Cardiac fibroblast (primary cell): ENCODE measurements around the gene CDK15.
A peak's percentile ranks its signal among the peaks of the same experiment; 100 is the strongest.

Source experiments
- DNase-seq, 2 donors: peaks; one replicate each; pipeline versions ENCODE4 v3.0.0 to v3.0.0-alpha.2; 2010; ENCODE audit warnings: low read depth in 2 of 2
- H3K4me3 ChIP-seq, 2 donors: replicated peaks in 1 of 2; 1 replicate in 1 of 2; 2 replicates in 1 of 2; pipeline ENCODE4 v1.5.1; 2011; ENCODE audit warnings: low read depth in 2 of 2, low read length in 2 of 2, mild to moderate bottlenecking in 2 of 2, moderate library complexity in 1 of 2
- TF ChIP-seq, protein P1 (sequence below): IDR thresholded peaks from one replicate; pipeline ENCODE4 v1.5.1; 2011; ENCODE audit warnings: low read depth, mild to moderate bottlenecking, low read length, inconsistent platforms

The CDK15 gene

GRCh38 chr2:201768918-201769317 is 37.4 kb upstream of the CDK15 start:
- TF ChIP-seq, protein P1, sequence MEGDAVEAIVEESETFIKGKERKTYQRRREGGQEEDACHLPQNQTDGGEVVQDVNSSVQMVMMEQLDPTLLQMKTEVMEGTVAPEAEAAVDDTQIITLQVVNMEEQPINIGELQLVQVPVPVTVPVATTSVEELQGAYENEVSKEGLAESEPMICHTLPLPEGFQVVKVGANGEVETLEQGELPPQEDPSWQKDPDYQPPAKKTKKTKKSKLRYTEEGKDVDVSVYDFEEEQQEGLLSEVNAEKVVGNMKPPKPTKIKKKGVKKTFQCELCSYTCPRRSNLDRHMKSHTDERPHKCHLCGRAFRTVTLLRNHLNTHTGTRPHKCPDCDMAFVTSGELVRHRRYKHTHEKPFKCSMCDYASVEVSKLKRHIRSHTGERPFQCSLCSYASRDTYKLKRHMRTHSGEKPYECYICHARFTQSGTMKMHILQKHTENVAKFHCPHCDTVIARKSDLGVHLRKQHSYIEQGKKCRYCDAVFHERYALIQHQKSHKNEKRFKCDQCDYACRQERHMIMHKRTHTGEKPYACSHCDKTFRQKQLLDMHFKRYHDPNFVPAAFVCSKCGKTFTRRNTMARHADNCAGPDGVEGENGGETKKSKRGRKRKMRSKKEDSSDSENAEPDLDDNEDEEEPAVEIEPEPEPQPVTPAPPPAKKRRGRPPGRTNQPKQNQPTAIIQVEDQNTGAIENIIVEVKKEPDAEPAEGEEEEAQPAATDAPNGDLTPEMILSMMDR: no peak
- H3K4me3 ChIP-seq: no peak overlapping the region
- peak; percentile 36 to 46 for DNase-seq

DNA sequence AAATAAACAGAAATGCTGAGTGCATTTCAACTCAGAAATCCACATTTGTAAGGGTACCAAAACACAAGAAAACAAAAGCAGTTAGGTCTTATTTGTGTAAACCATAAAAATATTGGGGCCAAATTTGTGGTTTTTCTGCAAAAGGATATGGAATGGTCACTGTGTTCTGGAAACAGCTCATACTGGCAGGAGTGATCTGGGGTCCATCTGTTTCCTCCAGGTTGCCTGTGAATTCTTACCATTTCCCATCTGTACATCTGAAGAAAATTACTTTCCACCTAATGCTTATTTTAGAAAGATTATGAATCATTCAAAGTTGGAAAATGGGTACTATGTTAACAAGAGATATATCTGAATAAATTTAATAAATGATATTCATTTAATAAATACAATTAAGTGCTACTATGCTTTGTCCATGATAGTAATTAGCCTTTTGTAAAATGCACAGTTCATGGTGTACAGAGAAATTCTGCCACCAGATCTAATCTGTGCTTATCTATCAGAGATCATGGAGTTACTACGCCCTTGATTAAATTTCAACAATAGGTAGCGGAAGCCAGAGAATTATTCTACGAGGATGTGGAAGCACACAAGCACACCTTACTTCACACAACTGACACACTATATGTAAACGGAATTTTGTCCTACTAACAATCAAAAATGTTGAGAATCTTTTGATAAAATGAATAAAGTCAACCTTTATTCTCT is 36.5 kb upstream of the CDK15 start:
- TF ChIP-seq, protein P1: no peak
- no peak for DNase-seq
- no peak overlapping the region for H3K4me3 ChIP-seq

GRCh38 chr2:201773990-201774389 is 32.3 kb upstream of the CDK15 start:
- DNase-seq: no peak
- TF ChIP-seq, protein P1: no peak
- no peak overlapping the region for H3K4me3 ChIP-seq

- TF ChIP-seq, protein P1: no peak
- H3K4me3 ChIP-seq: no peak overlapping the region
- no peak for DNase-seq
Observed at GRCh38 chr2:201774546-201774945, 31.8 kb upstream of the CDK15 start.

DNA sequence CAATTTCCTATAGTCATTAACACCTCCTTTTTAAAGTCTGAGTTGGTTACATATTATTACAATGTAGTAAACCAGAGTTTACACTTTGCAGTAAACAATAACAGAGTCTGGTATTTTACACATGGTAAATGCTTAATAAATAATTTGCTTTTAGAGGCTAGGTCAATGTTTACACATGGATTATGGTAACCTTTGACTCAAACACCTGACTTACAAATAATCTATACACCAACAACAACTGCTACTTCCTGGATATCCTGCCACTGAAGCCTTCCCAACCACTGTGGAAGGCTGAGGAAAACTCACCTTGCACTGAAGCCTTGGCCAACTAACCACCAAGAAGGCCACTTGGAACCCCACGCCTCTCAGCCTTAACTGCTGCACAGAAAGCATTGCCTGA is 31.0 kb upstream of the CDK15 start:
- H3K4me3 ChIP-seq: no peak overlapping the region
- no peak for DNase-seq
- TF ChIP-seq, protein P1: no peak

DNA sequence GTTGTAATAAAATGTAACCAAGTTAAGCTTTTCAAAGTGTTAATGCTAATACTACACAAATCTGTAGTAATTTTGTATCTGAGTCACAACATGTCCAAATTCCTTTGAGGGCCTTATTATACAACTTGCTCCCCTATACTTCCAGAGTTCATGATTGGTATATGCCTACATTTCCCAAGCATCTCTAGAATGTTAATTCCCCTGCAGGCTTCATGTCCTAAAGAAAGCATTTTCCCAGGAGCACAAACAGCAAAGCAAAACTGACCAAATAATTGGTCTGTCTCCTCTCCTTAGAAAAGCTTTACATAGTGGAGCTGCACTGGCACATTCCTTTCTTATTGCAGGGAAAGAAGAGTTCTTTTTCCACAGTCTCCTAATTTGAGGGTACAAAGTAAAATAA is 29.3 kb upstream of the CDK15 start:
- no peak overlapping the region for H3K4me3 ChIP-seq
- TF ChIP-seq, protein P1: no peak
- DNase-seq: no peak

- H3K4me3 ChIP-seq: no peak overlapping the region
- TF ChIP-seq, protein P1: no peak
- DNase-seq: no peak
Observed at GRCh38 chr2:201777869-201778268, 28.5 kb upstream of the CDK15 start.
